ENCODE results near the gene NLGN1.

- TF ChIP-seq CTCF (IDR thresholded peaks at IDR 0.05) (no peak), POLR2A (IDR thresholded peaks at IDR 0.05) (no peak)
Measured at GRCh38 chr3:173905381-173905780, 507.8 kb downstream of the NLGN1 start.

Data from lower leg skin (tissue), 3 donors.